Measurements from ENCODE around the gene PPP1R14D.

GRCh38 chr15:40872791-40873693, 44.5 kb upstream of the PPP1R14D start:
- TF ChIP-seq POLR2A (IDR thresholded peaks at IDR 0.05; ENCODE audit: low read depth, low read length) (no peak), CTCF (IDR thresholded peaks at IDR 0.05; ENCODE audit: extremely low read depth in 1 of 2, insufficient read depth in 1 of 2, low read depth in 1 of 2, low read length in 2 of 2) (no peak), EZH2 (IDR thresholded peaks at IDR 0.05; ENCODE audit: borderline replicate concordance, low read depth, low read length, severe bottlenecking) (no peak), POLR2AphosphoS5 (IDR thresholded peaks at IDR 0.05; ENCODE audit: insufficient read depth, low read depth, low read length) (no peak), MAX (IDR thresholded peaks at IDR 0.05; ENCODE audit: insufficient read depth, insufficient read length) (no peak), JUN (IDR thresholded peaks at IDR 0.05; ENCODE audit: borderline replicate concordance, insufficient read depth, insufficient read length, low read depth) (no peak), MYC (IDR thresholded peaks at IDR 0.05; ENCODE audit: low read depth, low read length) (no peak), FOS (IDR thresholded peaks at IDR 0.05; ENCODE audit: borderline replicate concordance, insufficient read depth, low read length) (no peak)

All from endothelial cell of umbilical vein (primary cell).